HEK293 (cell line): ENCODE results near the gene NLGN4Y.

ENCODE experiments used
- YY1 ChIP-seq: fragments of 450-650 bp; formaldehyde crosslinking; IDR thresholded peaks from 2 replicates; pipeline ENCODE4 v1.5.1; 2018; ENCODE audit warnings: missing biosample characterization, missing genetic modification characterization
- ZEB2 ChIP-seq: fragments of 450-650 bp; formaldehyde crosslinking; IDR thresholded peaks from 2 replicates; pipeline ENCODE4 v1.5.1; 2016; ENCODE audit warnings: missing biosample characterization, missing genetic modification characterization
- ZNF16 ChIP-seq: fragments of 450-650 bp; formaldehyde crosslinking; IDR thresholded peaks from 2 replicates; pipeline ENCODE4 v1.5.1; 2016; ENCODE audit warnings: low read depth, missing biosample characterization, missing genetic modification characterization
- ZNF560 ChIP-seq: fragments of 450-650 bp; formaldehyde crosslinking; IDR thresholded peaks from 2 replicates; pipeline ENCODE4 v1.5.1; 2017; ENCODE audit warnings: missing biosample characterization, missing genetic modification characterization, borderline replicate concordance
- ZNF626 ChIP-seq: fragments of 450-650 bp; sonication (Bioruptor Pico); formaldehyde crosslinking; IDR thresholded peaks from 2 replicates; pipeline ENCODE4 v1.5.1; 2018; ENCODE audit warnings: missing biosample characterization, missing genetic modification characterization, inconsistent platforms
- ZNF785 ChIP-seq: fragments of 450-650 bp; formaldehyde crosslinking; IDR thresholded peaks from 2 replicates; pipeline ENCODE4 v1.5.1; 2016; ENCODE audit warnings: missing biosample characterization, missing genetic modification characterization
- TF ChIP-seq, protein P1 (sequence below): fragments of 450-650 bp; formaldehyde crosslinking; IDR thresholded peaks from 2 replicates; pipeline ENCODE4 v1.5.1; 2016; ENCODE audit warnings: missing biosample characterization, missing genetic modification characterization

- TF ChIP-seq, protein P1, sequence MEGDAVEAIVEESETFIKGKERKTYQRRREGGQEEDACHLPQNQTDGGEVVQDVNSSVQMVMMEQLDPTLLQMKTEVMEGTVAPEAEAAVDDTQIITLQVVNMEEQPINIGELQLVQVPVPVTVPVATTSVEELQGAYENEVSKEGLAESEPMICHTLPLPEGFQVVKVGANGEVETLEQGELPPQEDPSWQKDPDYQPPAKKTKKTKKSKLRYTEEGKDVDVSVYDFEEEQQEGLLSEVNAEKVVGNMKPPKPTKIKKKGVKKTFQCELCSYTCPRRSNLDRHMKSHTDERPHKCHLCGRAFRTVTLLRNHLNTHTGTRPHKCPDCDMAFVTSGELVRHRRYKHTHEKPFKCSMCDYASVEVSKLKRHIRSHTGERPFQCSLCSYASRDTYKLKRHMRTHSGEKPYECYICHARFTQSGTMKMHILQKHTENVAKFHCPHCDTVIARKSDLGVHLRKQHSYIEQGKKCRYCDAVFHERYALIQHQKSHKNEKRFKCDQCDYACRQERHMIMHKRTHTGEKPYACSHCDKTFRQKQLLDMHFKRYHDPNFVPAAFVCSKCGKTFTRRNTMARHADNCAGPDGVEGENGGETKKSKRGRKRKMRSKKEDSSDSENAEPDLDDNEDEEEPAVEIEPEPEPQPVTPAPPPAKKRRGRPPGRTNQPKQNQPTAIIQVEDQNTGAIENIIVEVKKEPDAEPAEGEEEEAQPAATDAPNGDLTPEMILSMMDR (tag by site-specific recombination): no peak
- TF ChIP-seq YY1: no peak
- TF ChIP-seq ZNF785 (tag by site-specific recombination): no peak
- TF ChIP-seq ZNF626 (tag by site-specific recombination): no peak
- TF ChIP-seq ZEB2 (tag by site-specific recombination): no peak
- no peak for TF ChIP-seq ZNF560 (tag by site-specific recombination)
- TF ChIP-seq ZNF16: no peak
Measured at GRCh38 chrY:14586725-14587124, 62.4 kb downstream of the NLGN4Y start.
